Measurements from ENCODE around the gene GANAB. TPM values are rescaled to one million over a fixed set of nuclear protein-coding genes. Genes with fewer than 3 reads are reported as not detected.
"Not testable (repeated sequence)": the region's sequence is repeated elsewhere in the genome, so short reads cannot be mapped to it uniquely, and the experiment has no call there.

The GANAB gene
- total RNA-seq, 6 donors from 2014 or later: 82.3 to 240 (median 138) TPM

GRCh38 chr11:62676698-62677097, 30.3 kb upstream of the GANAB start:
- no peaks in the 10 kb centered on the region for H3K9me3 ChIP-seq
- DNase-seq (no peak), ATAC-seq (ENCODE audit: low FRiP score in 2 of 2) (no peak)
- TF ChIP-seq POLR2AphosphoS5 (IDR thresholded peaks at IDR 0.05) (no peak), CTCF (IDR thresholded peaks at IDR 0.05) (no peak), POLR2A (IDR thresholded peaks at IDR 0.05) (no peak), EP300 (IDR thresholded peaks at IDR 0.05) (no peak)
- peaks cover 2 to 44% (median 15%) of the 10 kb centered on the region in 4 donors for H3K36me3 ChIP-seq
- peak overlapping the region in 1 of 4 donors; percentile 11 for H3K27ac ChIP-seq
- H3K4me3 ChIP-seq: no peak overlapping the region
- WGBS, 2 donors: 54 to 66% methylated on average over 5 to 6 of the region's 6 CpGs
- H3K27me3 ChIP-seq: no peaks in the 10 kb centered on the region
- H3K4me1 ChIP-seq: peaks cover 29 to 58% (median 35%) of the 10 kb centered on the region in 4 donors

- DNase-seq; H3K9me3 ChIP-seq; H3K27ac ChIP-seq; H3K27me3 ChIP-seq; H3K4me3 ChIP-seq; ATAC-seq (ENCODE audit: low FRiP score in 2 of 2): not testable (repeated sequence)
- peaks cover 2 to 44% (median 15%) of the 10 kb centered on the region in 4 donors for H3K36me3 ChIP-seq
- peaks cover 31 to 58% (median 38%) of the 10 kb centered on the region in 4 donors for H3K4me1 ChIP-seq
- WGBS, 2 donors: 95 to 96% methylated on average over 10 of the region's 10 CpGs
Observed at GRCh38 chr11:62675415-62675814, 29.0 kb upstream of the GANAB start.

- Histone ChIP-seq H3K4me1 (peaks cover 24 to 50% (median 30%) of the 10 kb centered on the region in 4 donors), H3K27ac (peak overlapping the region in 1 of 4 donors; percentile 84), H3K36me3 (peaks cover 2 to 44% (median 15%) of the 10 kb centered on the region in 4 donors), H3K9me3 (no peaks in the 10 kb centered on the region), H3K4me3 (no peak overlapping the region), H3K27me3 (no peaks in the 10 kb centered on the region)
- DNase-seq (no peak), ATAC-seq (ENCODE audit: low FRiP score in 2 of 2) (no peak)
- WGBS, 2 donors: 89 to 91% methylated on average over 2 of the region's 2 CpGs
- no peak for TF ChIP-seq EP300 (IDR thresholded peaks at IDR 0.05)
- no peak for TF ChIP-seq POLR2A (IDR thresholded peaks at IDR 0.05)
- TF ChIP-seq CTCF (IDR thresholded peaks at IDR 0.05): no peak
- TF ChIP-seq POLR2AphosphoS5 (IDR thresholded peaks at IDR 0.05): no peak
Observed at GRCh38 chr11:62673196-62673525, 26.7 kb upstream of the GANAB start.

- no peaks in the 10 kb centered on the region for H3K27me3 ChIP-seq
- peaks cover 26 to 46% (median 33%) of the 10 kb centered on the region in 4 donors for H3K4me1 ChIP-seq
- TF ChIP-seq POLR2AphosphoS5 (IDR thresholded peaks at IDR 0.05): peak; percentile 30 to 58
- TF ChIP-seq CTCF (IDR thresholded peaks at IDR 0.05): peak in 2 of 6 experiments; percentile 17
- peak in 3 of 4 donors; percentile 55 to 78 (median 60) for TF ChIP-seq POLR2A (IDR thresholded peaks at IDR 0.05)
- TF ChIP-seq EP300 (IDR thresholded peaks at IDR 0.05): no peak
- WGBS, 2 donors: 0% methylated on average over 13 to 54 of the region's 59 CpGs
- peak within 1 kb of the TSS; percentile 84 to 92 (median 90) for H3K27ac ChIP-seq
- H3K9me3 ChIP-seq: no peaks in the 10 kb centered on the region
- H3K4me3 ChIP-seq: peak within 1 kb of the TSS; percentile 37 to 89 (median 77)
- ATAC-seq (ENCODE audit: low FRiP score in 2 of 2) (peak; percentile 92 to 93), DNase-seq (peak; percentile 82 to 91)
- H3K36me3 ChIP-seq: peaks cover 3 to 36% (median 11%) of the 10 kb centered on the region in 4 donors
Observed at GRCh38 chr11:62671608-62672389, 25.4 kb upstream of the GANAB start, which contains the start of the genes LBHD1 and UQCC3. Gene LBHD1 (minus strand): TSS chr11:62672267. CDS start chr11:62670031, 2,236 bp downstream. Gene UQCC3 (plus strand): TSS chr11:62671673. CDS start chr11:62671746, 73 bp downstream.

- Histone ChIP-seq H3K27me3 (no peaks in the 10 kb centered on the region), H3K4me3 (peak overlapping the region; percentile 37 to 89 (median 77)), H3K36me3 (peaks cover 8 to 31% (median 10%) of the 10 kb centered on the region in 4 donors), H3K4me1 (peaks cover 32 to 48% (median 38%) of the 10 kb centered on the region in 4 donors), H3K9me3 (no peaks in the 10 kb centered on the region), H3K27ac (peak overlapping the region; percentile 84 to 92 (median 90))
- DNase-seq: no peak
- TF ChIP-seq POLR2AphosphoS5 (IDR thresholded peaks at IDR 0.05): no peak
- TF ChIP-seq CTCF (IDR thresholded peaks at IDR 0.05): no peak
- no peak for TF ChIP-seq EP300 (IDR thresholded peaks at IDR 0.05)
- no peak for TF ChIP-seq POLR2A (IDR thresholded peaks at IDR 0.05)
- 0 to 1% methylated on average over 13 to 15 of the region's 17 CpGs for WGBS, 2 donors
- ATAC-seq (ENCODE audit: low FRiP score in 2 of 2): peak; percentile 59 to 67
Observed at GRCh38 chr11:62671236-62671607, 24.8 kb upstream of the GANAB start.

All from upper lobe of left lung (tissue), 6 donors.